ENCODE measurements around the gene CYB5D1.

DNA sequence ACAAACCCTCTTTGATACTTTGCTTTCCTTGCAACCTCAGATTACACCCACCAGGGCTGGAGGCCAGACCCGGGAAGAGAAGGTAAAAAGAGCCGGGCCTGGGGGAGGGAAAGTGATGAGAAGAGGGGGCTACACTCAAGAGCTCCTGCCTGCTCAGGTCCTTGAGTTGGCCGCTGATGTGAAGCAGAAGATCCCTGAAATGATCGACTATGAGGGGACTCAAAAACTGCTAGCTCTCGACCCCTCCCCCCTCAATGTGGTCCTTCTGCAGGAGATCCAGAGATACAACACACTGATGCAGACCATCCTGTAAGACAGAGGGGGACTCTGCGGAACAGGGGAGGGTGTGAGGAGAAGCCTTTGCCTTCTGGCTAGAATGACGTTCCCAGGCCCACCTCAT, 26.6 kb upstream of the CYB5D1 start:
- TF ChIP-seq, protein P1, sequence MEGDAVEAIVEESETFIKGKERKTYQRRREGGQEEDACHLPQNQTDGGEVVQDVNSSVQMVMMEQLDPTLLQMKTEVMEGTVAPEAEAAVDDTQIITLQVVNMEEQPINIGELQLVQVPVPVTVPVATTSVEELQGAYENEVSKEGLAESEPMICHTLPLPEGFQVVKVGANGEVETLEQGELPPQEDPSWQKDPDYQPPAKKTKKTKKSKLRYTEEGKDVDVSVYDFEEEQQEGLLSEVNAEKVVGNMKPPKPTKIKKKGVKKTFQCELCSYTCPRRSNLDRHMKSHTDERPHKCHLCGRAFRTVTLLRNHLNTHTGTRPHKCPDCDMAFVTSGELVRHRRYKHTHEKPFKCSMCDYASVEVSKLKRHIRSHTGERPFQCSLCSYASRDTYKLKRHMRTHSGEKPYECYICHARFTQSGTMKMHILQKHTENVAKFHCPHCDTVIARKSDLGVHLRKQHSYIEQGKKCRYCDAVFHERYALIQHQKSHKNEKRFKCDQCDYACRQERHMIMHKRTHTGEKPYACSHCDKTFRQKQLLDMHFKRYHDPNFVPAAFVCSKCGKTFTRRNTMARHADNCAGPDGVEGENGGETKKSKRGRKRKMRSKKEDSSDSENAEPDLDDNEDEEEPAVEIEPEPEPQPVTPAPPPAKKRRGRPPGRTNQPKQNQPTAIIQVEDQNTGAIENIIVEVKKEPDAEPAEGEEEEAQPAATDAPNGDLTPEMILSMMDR (IDR thresholded peaks at IDR 0.05): no peak
- no peak for TF ChIP-seq POLR2A (IDR thresholded peaks at IDR 0.05)

Measured in thyroid gland (tissue), 4 donors.